Effector memory CD8-positive, alpha-beta T cell (primary cell): Measurements from ENCODE around the gene GLIS2.

ENCODE experiments used
- ATAC-seq: fragments of 150-1000 bp; cut with Tn5 transposase; replicated peaks from 2 replicates; pipeline ENCODE4 v1.10.0; 2021; ENCODE audit warnings: mild to moderate bottlenecking, moderate library complexity
- DNase-seq, 3 experiments: peaks; one replicate each; pipeline ENCODE4 v3.0.0; 2021
- H3K27ac Mint-ChIP-seq, 2 donors: one replicate each; pipeline ENCODE4 v1.8.0; 2022; ENCODE audit warnings: mild to moderate bottlenecking in 2 of 2, mixed read lengths in 2 of 2, moderate library complexity in 2 of 2
- H3K27me3 Mint-ChIP-seq, 2 donors: one replicate each; pipeline ENCODE4 v1.8.0; 2022; ENCODE audit warnings: mixed read lengths in 2 of 2
- H3K36me3 Mint-ChIP-seq: one replicate; pipeline ENCODE4 v1.8.0; 2022; ENCODE audit warnings: mild to moderate bottlenecking, moderate library complexity, mixed read lengths; ENCODE audit not compliant: insufficient read depth
- H3K4me1 Mint-ChIP-seq, 2 donors: one replicate each; pipeline ENCODE4 v1.8.0; 2022; ENCODE audit warnings: low read depth in 2 of 2, mixed read lengths in 2 of 2
- H3K4me3 Mint-ChIP-seq, 2 donors: one replicate each; pipeline ENCODE4 v1.8.0; 2022; ENCODE audit warnings: mild to moderate bottlenecking in 2 of 2, mixed read lengths in 2 of 2, moderate library complexity in 2 of 2
- H3K9me3 Mint-ChIP-seq, 2 donors: one replicate each; pipeline ENCODE4 v1.8.0; 2022; ENCODE audit warnings: mixed read lengths in 2 of 2
- total RNA-seq, 9 experiments: gene quantifications; one replicate each; lab custom pipeline; 2026; lab: John Stamatoyannopoulos, UW

Gene GLIS2
- 0 to 1.3 (median 0.23) reads per million in 9 experiments for total RNA-seq

DNA sequence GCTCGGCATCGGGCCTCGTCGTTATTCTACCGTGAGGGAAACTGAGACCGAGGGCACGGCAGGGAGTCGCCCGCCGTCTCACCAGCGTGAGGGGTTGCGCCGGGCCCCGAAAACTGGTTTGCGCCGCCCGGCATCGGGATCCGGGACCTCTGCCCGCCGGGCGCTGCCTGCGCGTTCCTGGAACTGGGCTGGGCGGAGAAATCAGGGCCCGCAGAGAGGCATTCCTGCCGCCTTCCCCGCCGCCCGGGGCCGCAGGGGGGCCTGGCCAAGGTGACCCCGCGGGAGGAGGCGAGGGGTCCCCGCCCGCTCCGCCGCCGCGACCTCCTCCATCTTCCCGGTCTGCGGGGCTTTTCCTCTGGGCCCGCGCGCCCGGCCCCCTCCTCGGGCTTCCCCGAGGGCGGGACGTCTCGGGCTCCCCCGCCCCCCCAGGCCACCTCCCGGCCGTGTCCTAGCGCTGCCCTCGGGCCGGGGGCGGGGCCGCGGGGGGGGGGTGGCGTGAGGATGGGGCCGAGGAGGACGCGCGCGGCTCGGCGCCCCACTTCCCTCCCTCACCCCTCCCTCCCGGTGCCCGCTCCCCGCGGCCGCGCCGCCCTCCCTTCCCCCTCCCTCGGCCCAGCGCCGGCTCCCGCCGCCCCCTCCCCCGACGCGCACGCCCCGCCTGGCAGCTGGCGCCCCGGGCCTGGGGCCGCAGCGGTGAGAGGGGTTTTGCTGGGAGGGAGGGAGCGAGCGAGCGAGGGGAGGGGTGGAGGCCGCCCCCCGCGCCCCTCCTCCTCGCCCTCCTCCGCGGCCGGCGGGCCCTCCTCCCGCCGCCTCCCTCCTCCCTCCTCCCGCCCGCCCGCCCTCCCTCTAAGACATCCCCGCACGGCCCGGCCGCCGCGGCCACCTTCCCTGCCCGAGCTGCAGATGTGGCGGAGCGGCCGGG is at the start of gene GLIS2:
TSS of gene GLIS2 (plus strand) at position 882 of the 922 bp plus-strand sequence. CDS start 16,214 bp downstream, outside the sequence.
- peak within 1 kb of the TSS; percentile 85 for H3K4me3 Mint-ChIP-seq
- H3K36me3 Mint-ChIP-seq: peaks cover 3% of the 10 kb centered on the region
- peak within 1 kb of the TSS; percentile 59 to 90 for H3K27ac Mint-ChIP-seq
- DNase-seq (no peak), ATAC-seq (peak; percentile 33)
- peaks cover 14 to 19% of the 10 kb centered on the region in 2 donors for H3K4me1 Mint-ChIP-seq
- H3K9me3 Mint-ChIP-seq: no peaks in the 10 kb centered on the region
- peaks cover 13 to 15% of the 10 kb centered on the region in 2 donors for H3K27me3 Mint-ChIP-seq

DNA sequence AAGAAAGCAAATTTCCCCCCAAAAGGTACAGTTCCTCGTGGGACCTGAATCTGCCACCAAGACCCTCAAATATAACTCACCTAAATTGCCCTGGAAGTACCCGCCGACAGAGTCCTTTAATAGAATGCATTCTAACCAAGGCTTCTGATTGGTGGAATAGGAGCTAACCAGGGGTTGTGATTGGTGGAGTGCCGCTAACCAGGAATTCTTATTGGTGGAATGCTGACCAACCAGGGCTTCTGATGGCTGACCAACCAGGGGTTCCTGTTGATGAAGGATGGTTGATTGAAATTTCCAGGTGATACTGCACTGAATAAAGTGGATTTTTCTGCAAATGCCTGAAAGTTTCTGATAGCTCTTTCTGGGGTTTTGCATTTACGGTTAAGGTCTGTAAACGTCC is 49.5 kb upstream of the GLIS2 start:
- H3K27me3 Mint-ChIP-seq: no peaks in the 10 kb centered on the region
- peaks cover 5 to 14% of the 10 kb centered on the region in 2 donors for H3K4me1 Mint-ChIP-seq
- no peak overlapping the region for H3K4me3 Mint-ChIP-seq
- peak overlapping the region in 1 of 2 donors; percentile 68 for H3K27ac Mint-ChIP-seq
- peaks cover 13% of the 10 kb centered on the region for H3K36me3 Mint-ChIP-seq
- no peak for ATAC-seq
- no peak for DNase-seq
- H3K9me3 Mint-ChIP-seq: no peaks in the 10 kb centered on the region

DNA sequence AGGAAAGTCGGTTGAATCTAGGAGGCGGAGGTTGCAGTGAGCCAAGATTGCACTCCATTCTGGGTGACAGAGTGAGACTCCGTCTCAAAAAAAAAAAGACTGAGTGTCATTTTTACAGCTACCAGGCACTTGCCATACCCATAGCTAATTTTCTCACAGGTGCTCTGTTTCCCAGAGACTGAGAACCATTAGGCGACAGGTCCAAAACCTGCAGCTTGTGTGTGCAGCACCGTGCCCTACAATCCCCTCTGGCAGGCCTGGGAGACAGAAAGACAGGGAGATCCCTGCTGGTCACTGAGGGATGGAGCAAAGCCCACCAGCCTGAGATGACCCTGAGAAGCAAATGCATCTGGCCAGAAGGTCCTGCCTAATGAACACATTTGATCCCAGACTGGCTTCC is 45.8 kb upstream of the GLIS2 start:
- no peak overlapping the region for H3K27ac Mint-ChIP-seq
- H3K4me3 Mint-ChIP-seq: peak overlapping the region in 1 of 2 donors; percentile 90
- DNase-seq: no peak
- H3K4me1 Mint-ChIP-seq: peaks cover 9% of the 10 kb centered on the region in 2 donors
- H3K36me3 Mint-ChIP-seq: peaks cover 32% of the 10 kb centered on the region
- no peak for ATAC-seq
- no peaks in the 10 kb centered on the region for H3K27me3 Mint-ChIP-seq
- no peaks in the 10 kb centered on the region for H3K9me3 Mint-ChIP-seq

DNA sequence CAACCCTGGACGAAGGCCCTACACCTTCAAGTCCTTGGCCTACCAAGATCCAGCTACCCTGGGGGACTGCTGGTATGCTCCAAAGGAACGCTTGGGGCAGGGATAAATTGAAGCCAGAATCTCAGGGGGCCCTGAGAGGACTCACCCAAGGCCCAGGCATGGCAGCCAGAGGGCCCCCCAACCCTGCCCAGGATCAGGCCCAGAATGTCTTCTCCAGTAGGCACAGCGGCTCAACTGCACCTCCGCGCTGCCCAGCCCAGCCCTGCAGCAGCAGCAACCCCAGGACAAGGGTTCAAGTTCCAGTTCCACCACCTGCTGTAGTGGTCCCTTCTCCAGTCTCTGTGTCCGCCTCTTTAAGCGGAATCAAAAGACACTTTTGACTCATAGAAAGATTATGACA is 45.3 kb upstream of the GLIS2 start:
- Mint-ChIP-seq H3K4me3 (peak overlapping the region; percentile 88 to 90), H3K36me3 (peaks cover 35% of the 10 kb centered on the region), H3K4me1 (peaks cover 9% of the 10 kb centered on the region in 2 donors), H3K27me3 (no peaks in the 10 kb centered on the region), H3K27ac (no peak overlapping the region), H3K9me3 (no peaks in the 10 kb centered on the region)
- ATAC-seq (no peak), DNase-seq (no peak)

DNA sequence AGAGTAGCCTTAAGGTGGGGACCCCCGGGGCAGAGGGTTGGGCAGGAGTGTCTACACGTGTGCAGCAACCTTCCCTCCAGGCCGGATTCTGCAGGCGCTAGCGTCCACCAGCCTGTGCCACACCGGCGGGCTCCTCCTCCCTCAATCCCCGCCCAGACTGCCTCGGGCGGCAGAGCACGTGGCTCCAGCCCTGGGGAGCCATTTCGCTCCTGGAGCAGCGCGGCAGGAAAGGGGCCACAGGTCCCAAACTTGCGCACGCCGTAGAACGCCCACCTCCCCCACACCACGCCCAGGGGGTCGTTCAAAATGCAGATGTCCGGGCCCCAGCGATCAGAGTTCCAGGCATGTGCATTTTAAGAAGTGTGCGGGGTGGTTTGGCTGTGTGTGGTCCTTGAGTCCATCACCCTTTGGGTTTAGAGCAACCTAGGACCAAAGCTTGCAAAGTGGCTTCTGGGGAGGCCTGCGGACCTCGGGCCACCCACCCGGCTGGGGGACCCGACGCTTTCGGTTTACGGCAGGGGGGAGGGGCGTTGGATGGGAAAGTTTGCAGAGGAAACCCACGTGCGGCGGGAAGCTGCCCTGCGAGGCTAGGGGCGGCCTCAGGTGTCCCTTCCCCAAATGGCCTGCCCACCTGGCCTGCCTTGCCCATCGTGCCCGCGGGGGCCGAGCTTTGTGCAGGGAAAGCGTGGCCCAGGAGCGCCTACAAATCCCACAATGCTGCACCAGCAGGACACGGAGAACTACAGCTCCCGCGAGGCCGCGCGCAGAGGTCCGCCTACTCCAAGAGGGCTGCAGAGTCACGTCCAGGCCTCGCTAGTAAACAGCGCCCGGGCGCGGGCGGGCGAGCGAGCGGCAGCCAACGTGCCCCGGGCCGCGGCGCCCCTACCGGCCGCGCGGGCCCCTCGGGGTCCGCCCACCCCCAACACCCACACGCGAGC is 44.4 kb upstream of the GLIS2 start:
- Mint-ChIP-seq H3K4me3 (peak overlapping the region; percentile 88 to 90), H3K4me1 (peaks cover 5 to 9% of the 10 kb centered on the region in 2 donors)
- peak; percentile 80 to 83 (median 83) for DNase-seq

DNA sequence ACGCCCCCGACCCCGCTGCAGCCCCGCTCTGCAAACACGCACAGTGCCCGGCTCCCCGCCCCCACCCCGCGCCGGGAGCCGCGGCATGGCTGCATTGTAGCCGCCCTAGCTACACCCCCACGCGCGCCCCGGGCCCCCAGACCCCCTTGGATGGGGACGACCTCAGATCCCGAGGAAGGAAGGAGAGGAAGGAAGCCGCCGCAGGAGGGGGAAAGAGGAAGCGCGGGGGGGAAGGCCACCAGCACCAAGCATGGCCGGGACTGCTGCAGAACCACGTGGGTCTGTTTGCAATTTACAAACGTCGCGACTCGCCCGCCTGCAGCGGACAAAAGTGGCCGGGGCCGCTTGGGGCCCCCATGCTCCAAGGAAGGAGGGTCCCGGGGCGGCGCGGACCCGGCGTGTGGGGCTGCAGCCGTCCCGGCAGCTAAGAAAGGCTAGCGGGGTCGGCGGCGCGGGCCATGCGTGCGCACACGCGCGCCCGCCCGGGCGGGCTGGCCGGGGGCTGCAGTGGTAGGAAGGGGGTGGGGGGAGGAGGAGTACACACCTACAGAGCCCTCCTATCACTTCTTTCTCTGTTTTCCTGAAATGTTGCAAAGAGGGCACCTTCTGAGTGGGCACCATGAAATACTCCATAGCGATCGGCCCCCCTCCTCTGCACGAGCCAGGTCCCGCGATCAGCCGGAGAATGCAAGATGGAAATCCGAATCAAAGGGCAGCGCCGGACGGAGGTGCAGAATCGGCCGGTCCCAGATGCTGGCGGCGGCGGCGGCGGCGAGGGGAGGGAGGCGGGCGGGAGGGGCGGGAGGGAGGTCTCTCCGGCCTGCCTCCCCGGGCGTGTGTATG is 43.5 kb upstream of the GLIS2 start:
- ATAC-seq (peak; percentile 24), DNase-seq (peak in 1 of 3 experiments; percentile 26)
- peak overlapping the region; percentile 87 to 91 for H3K27ac Mint-ChIP-seq

More for the DNA sequence above, 44.4 kb upstream of the GLIS2 start:
- Mint-ChIP-seq H3K27me3 (no peaks in the 10 kb centered on the region), H3K27ac (peak overlapping the region in 1 of 2 donors; percentile 41), H3K9me3 (no peaks in the 10 kb centered on the region), H3K36me3 (peaks cover 35% of the 10 kb centered on the region)
- ATAC-seq: peak; percentile 82

DNA sequence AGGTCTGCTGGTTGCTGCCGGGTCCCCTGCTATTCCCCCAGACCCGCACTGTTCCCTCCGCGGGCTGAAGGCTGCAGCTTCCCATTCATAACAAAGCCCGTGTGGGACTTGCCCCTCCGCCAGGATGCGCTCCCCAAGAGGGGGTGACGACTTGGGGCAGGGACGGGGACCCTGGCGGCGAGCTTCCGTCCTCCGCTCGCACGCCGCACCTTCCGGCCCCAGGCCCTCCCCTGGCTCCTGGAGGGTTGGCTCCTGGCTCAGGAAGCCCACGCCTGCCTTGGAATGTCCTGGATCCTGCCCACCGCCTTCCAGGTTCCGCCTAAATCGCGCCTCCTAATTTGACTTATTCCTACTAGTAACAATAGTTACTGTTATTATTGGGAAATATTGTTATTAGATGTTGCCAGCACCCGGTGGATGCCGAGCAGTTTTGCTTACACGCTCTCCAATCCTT is 42.0 kb upstream of the GLIS2 start:
- Mint-ChIP-seq H3K4me3 (peak overlapping the region; percentile 88 to 90), H3K27me3 (no peaks in the 10 kb centered on the region), H3K9me3 (no peaks in the 10 kb centered on the region), H3K36me3 (peaks cover 32% of the 10 kb centered on the region), H3K27ac (peak overlapping the region in 1 of 2 donors; percentile 91), H3K4me1 (peaks cover 5 to 9% of the 10 kb centered on the region in 2 donors)
- DNase-seq (peak in 1 of 3 experiments; percentile 36), ATAC-seq (peak; percentile 5)

More for the DNA sequence above, 43.5 kb upstream of the GLIS2 start:
- no peaks in the 10 kb centered on the region for H3K27me3 Mint-ChIP-seq
- H3K36me3 Mint-ChIP-seq: peaks cover 35% of the 10 kb centered on the region
- H3K9me3 Mint-ChIP-seq: no peaks in the 10 kb centered on the region
- peak overlapping the region; percentile 88 to 90 for H3K4me3 Mint-ChIP-seq
- peaks cover 5 to 9% of the 10 kb centered on the region in 2 donors for H3K4me1 Mint-ChIP-seq

DNA sequence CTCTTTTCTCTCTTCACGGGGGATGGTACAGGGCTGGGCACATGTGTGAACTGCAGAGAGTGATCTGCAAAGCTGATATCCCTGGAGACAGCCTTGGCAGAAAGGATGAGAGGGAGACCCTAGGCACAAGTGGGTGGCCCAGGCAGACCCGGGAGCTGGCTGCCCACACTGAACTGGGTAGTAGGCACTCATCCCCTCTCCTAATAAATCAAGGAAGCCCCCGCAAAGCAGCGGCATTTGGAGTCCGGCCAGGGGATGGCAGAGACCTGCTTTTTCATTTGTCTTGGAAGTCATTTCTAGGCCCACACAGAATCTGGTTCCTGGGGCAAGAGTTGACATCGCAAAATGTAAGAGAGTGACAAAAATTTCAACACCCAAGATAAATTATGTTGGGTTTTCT is 40.0 kb upstream of the GLIS2 start:
- no peak for ATAC-seq
- H3K27ac Mint-ChIP-seq: no peak overlapping the region
- H3K4me1 Mint-ChIP-seq: peaks cover 3 to 5% of the 10 kb centered on the region in 2 donors
- H3K9me3 Mint-ChIP-seq: no peaks in the 10 kb centered on the region
- DNase-seq: no peak
- H3K27me3 Mint-ChIP-seq: no peaks in the 10 kb centered on the region
- peaks cover 32% of the 10 kb centered on the region for H3K36me3 Mint-ChIP-seq
- peak overlapping the region in 1 of 2 donors; percentile 36 for H3K4me3 Mint-ChIP-seq

DNA sequence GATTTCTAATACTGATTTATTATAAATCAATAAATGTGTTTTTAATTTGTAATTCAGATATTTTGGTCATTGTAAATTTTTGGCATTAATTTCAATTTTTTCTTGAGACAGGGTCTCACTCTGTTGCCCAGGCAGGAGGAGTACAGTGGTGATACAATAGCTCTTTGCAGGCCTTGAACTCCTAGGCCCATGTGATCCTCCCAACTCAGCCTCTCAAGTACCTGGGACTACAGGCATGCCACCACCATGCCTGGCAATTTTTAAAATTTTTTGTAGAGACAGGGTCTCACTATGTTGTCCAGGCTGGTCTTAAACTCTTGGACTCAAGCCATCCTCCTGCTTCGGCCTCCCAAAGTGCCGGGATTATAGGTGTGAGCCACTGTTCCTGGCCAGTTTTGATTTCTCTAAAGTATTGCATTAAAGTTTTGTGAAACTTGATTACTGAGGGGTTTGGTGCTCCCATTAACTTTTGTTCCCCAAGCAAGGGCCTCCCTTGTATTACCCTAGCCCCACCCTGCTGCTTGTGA is 37.8 kb upstream of the GLIS2 start:
- H3K9me3 Mint-ChIP-seq: no peaks in the 10 kb centered on the region
- no peak for ATAC-seq
- peaks cover 12% of the 10 kb centered on the region for H3K36me3 Mint-ChIP-seq
- peaks cover 0 to 3% of the 10 kb centered on the region in 2 donors for H3K4me1 Mint-ChIP-seq
- H3K4me3 Mint-ChIP-seq: no peak overlapping the region
- no peak overlapping the region for H3K27ac Mint-ChIP-seq
- DNase-seq: no peak
- H3K27me3 Mint-ChIP-seq: peaks cover 0 to under 1% of the 10 kb centered on the region in 2 donors

DNA sequence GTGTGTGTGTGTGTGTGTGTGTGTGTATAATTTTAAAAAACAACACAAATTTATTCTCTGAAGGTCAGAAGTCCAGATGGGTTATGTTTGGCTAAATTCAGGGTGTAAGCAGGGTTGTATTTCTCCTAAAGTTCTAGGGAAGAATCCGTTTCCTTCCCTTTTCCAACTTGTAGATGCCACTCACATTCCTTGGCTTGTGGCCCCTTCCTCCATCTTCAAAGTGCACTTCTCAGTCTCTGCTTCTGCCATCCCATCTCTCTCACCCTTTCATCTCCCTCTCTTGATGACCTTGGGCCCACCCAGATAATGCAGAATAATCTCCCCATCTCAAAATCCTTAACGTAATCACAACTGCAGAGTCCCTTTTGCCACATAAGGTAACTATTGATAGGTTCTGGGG is 35.2 kb upstream of the GLIS2 start:
- no peak for DNase-seq
- no peaks in the 10 kb centered on the region for H3K36me3 Mint-ChIP-seq
- ATAC-seq: no peak
- no peak overlapping the region for H3K27ac Mint-ChIP-seq
- H3K27me3 Mint-ChIP-seq: peaks cover 21 to 23% of the 10 kb centered on the region in 2 donors
- no peaks in the 10 kb centered on the region for H3K4me1 Mint-ChIP-seq
- no peaks in the 10 kb centered on the region for H3K9me3 Mint-ChIP-seq
- no peak overlapping the region for H3K4me3 Mint-ChIP-seq

DNA sequence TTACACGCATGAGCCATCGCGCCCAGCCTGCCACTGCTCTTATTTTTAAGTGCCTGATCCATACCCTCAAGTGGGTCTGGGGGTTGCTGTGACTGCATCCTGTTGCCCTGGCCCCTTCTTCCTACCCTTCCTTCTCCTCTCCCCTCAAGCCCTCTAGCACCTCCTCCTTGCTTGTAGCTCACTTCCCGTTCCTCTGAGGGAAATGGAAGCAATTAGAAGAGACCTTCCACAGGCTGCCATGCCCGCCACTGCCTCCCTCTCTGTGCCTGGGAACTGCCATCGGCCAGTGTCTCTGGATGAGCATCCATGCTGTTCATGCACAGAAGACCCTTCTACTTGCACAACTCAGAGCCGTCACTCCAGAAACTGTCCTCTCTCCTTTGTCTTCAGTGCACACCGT is 32.4 kb upstream of the GLIS2 start:
- H3K27me3 Mint-ChIP-seq: peaks cover 21 to 42% of the 10 kb centered on the region in 2 donors
- H3K4me3 Mint-ChIP-seq: no peak overlapping the region
- H3K4me1 Mint-ChIP-seq: peaks cover 5 to 7% of the 10 kb centered on the region in 2 donors
- no peak overlapping the region for H3K27ac Mint-ChIP-seq
- no peak for ATAC-seq
- no peak for DNase-seq
- no peaks in the 10 kb centered on the region for H3K9me3 Mint-ChIP-seq
- peaks cover 3% of the 10 kb centered on the region for H3K36me3 Mint-ChIP-seq

DNA sequence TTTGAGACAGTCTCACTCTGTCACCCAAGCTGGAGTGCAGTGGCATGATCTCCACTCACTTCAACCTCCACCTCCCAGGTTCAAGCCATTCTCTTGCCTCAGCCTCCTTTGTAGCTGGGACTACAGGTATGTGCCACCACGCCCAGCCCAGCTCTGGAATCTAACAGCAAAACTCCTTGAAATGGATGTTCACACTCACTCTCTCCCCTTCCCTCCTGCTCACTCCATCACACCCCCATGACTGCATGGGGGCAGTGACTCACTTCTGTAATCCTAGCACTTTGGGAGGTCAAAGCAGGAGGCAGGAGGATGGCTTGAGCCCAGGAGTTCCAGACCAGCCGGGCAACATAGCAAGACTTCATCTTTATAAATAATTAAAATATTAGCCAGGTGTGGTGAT is 31.9 kb upstream of the GLIS2 start:
- DNase-seq (no peak), ATAC-seq (no peak)
- no peaks in the 10 kb centered on the region for H3K9me3 Mint-ChIP-seq
- H3K4me1 Mint-ChIP-seq: peaks cover 5 to 10% of the 10 kb centered on the region in 2 donors
- peaks cover 21 to 44% of the 10 kb centered on the region in 2 donors for H3K27me3 Mint-ChIP-seq
- H3K4me3 Mint-ChIP-seq: no peak overlapping the region
- peaks cover 4% of the 10 kb centered on the region for H3K36me3 Mint-ChIP-seq
- H3K27ac Mint-ChIP-seq: no peak overlapping the region
